Suprapubic skin (tissue), 4 donors: Measurements from ENCODE around the gene PIGQ.

ENCODE experiments used
- CTCF ChIP-seq, 2 donors: fragments of 200-600 bp in 1 of 2; fragments of 450-650 bp in 1 of 2; sonication (generic) in 1 of 2; IDR thresholded peaks; one replicate each; pipeline ENCODE4 v1.5.1; 2016 to 2019; ENCODE audit warnings: antibody characterized with exemption in 2 of 2, mild to moderate bottlenecking in 1 of 2, moderate library complexity in 1 of 2
- EP300 ChIP-seq: sonication (generic); formaldehyde crosslinking; IDR thresholded peaks from one replicate; pipeline ENCODE4 v1.6.1; 2017; ENCODE audit warnings: antibody characterized with exemption
- POLR2AphosphoS5 ChIP-seq, 3 donors: sonication (generic); formaldehyde crosslinking; IDR thresholded peaks; one replicate each; pipeline ENCODE4 v1.6.1; 2017; ENCODE audit warnings: antibody characterized with exemption in 3 of 3

GRCh38 chr16:586645-587590, 17.1 kb downstream of the PIGQ start:
- no peak for TF ChIP-seq EP300
- TF ChIP-seq CTCF (IDR thresholded peaks at IDR 0.05), result no peak
- TF ChIP-seq POLR2AphosphoS5 (IDR thresholded peaks at IDR 0.05), result no peak
